D721Med (cell line): Measurements from ENCODE around the gene GLUL.

ENCODE experiments used
- DNase-seq: peaks from one replicate; pipeline ENCODE4 v3.0.0; 2011; ENCODE audit warnings: low spot score; ENCODE audit not compliant: insufficient read length
- FAIRE-seq: peaks from 2 replicates; lab custom pipeline; 2011; peaks lifted over from hg19 to GRCh38; lab: Jason Lieb, UNC
- CTCF ChIP-seq: IDR thresholded peaks from 2 replicates; pipeline ENCODE4 v1.5.1; 2012; ENCODE audit warnings: mild to moderate bottlenecking, control low read depth; ENCODE audit not compliant: insufficient read depth; ENCODE audit errors: missing control alignments

The GLUL gene

GRCh38 chr1:182391362-182392049, at the start of gene GLUL:
GLUL (minus strand) TSS chr1:182391790; CDS start chr1:182388737, 3,053 bp downstream.
- TF ChIP-seq CTCF, result no peak
- FAIRE-seq (no peak), DNase-seq (peak; percentile 96)

- DNase-seq, result no peak
- no peak for FAIRE-seq
- TF ChIP-seq CTCF, result no peak
These were observed 46.7 kb upstream of the GLUL start for GRCh38 chr1:182438326-182438725.

- FAIRE-seq (no peak), DNase-seq (no peak)
- TF ChIP-seq CTCF, result no peak
These were observed 42.0 kb upstream of the GLUL start for GRCh38 chr1:182433580-182433979.

- TF ChIP-seq CTCF, result no peak
- FAIRE-seq (no peak), DNase-seq (no peak)
These were observed 39.7 kb upstream of the GLUL start for GRCh38 chr1:182431278-182431677.

- TF ChIP-seq CTCF, result no peak
- no peak for DNase-seq
- FAIRE-seq, result no peak
These were observed 38.9 kb upstream of the GLUL start for GRCh38 chr1:182430263-182431068.

GRCh38 chr1:182428043-182428442, 36.5 kb upstream of the GLUL start:
- no peak for FAIRE-seq
- TF ChIP-seq CTCF, result no peak

More at GRCh38 chr1:182428043-182428442, 36.5 kb upstream of the GLUL start:
- no peak for DNase-seq
